Keratinocyte (primary cell): ENCODE data around the gene NAA80.

Source experiments
- EZH2 ChIP-seq: IDR thresholded peaks from one replicate; pipeline ENCODE4 v1.6.1; 2012; ENCODE audit warnings: inconsistent platforms, mild to moderate bottlenecking, low read length, moderate library complexity
- TF ChIP-seq, protein P1 (sequence below), 3 experiments: IDR thresholded peaks in 1 of 3; conservative IDR thresholded peaks in 1 of 3; optimal IDR thresholded peaks in 1 of 3; 2 replicates in 2 of 3; 3 replicates in 1 of 3; pipeline versions ENCODE3 to v1.5.1; 2011; ENCODE audit warnings: low read length in 3 of 3, mild to moderate bottlenecking in 3 of 3, moderate library complexity in 2 of 3, control low read depth in 1 of 3, inconsistent platforms in 1 of 3; ENCODE audit not compliant: insufficient read depth in 2 of 3; ENCODE audit errors: extremely low read depth in 1 of 3

DNA sequence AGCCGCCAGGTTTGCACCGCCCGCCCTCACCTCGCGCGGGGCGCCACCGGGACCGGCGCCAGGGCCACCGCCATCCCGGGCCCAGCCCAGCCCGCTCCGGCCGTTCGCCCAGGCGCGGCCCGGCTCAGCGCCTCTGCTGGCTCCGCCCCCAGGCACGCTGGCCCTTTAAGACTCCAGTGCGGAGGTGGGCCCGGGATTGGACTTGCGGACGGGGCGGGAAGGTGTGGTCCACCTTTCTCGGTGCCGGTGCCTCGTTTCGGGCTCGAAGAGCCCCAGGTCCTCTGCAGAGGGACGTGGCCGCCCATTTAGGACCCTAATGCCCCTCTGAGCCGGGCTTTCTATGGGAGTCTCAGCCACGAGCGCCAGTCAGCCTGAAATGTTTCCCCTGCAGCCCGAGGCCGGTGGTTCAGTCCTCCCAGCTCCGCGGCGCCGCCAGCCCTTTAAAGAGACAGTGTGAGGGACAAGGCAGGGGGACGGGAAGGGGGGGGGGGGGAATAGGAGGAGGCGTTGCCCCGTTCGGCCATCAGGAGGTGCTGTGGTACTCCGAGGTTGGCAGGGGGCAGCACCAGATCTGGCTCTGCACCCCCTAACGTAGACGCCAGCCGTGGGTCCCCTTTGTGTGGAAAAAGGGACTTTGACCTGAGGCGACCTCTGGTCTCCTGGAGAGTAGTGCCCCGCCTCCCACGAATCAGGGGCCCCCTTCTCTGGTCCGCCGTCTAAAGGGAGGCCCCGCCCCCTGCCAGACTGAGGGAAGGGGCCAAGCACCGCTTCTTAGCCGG lies 22.3 kb upstream of the NAA80 start:
- TF ChIP-seq, protein P1, sequence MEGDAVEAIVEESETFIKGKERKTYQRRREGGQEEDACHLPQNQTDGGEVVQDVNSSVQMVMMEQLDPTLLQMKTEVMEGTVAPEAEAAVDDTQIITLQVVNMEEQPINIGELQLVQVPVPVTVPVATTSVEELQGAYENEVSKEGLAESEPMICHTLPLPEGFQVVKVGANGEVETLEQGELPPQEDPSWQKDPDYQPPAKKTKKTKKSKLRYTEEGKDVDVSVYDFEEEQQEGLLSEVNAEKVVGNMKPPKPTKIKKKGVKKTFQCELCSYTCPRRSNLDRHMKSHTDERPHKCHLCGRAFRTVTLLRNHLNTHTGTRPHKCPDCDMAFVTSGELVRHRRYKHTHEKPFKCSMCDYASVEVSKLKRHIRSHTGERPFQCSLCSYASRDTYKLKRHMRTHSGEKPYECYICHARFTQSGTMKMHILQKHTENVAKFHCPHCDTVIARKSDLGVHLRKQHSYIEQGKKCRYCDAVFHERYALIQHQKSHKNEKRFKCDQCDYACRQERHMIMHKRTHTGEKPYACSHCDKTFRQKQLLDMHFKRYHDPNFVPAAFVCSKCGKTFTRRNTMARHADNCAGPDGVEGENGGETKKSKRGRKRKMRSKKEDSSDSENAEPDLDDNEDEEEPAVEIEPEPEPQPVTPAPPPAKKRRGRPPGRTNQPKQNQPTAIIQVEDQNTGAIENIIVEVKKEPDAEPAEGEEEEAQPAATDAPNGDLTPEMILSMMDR (optimal IDR thresholded peaks at IDR 0.05 in 1 of 3, IDR thresholded peaks at IDR 0.05 in 1 of 3, conservative IDR thresholded peaks at IDR 0.05 in 1 of 3; ENCODE audit: extremely low read depth in 1 of 3, insufficient read depth in 2 of 3, low read length in 3 of 3): peak in 1 of 3 experiments; percentile 38
- TF ChIP-seq EZH2: no peak
